Body of pancreas (tissue), 4 donors: ENCODE results near the gene KRTAP4-12. TPM values are rescaled to one million over a fixed set of nuclear protein-coding genes. Genes with fewer than 3 reads are reported as not detected.
"Not testable (repeated sequence)": the region's sequence is repeated elsewhere in the genome, so short reads cannot be mapped to it uniquely, and the experiment has no call there.

ENCODE experiments used
- ATAC-seq: fragments of 150-250 bp; one replicate; pipeline ENCODE4 v1.9.1; 2016
- DNase-seq, 4 donors: peaks; one replicate each; pipeline ENCODE4 v3.0.0-alpha.2; 2019
- H3K27ac ChIP-seq, 4 donors: fragments of 200-600 bp; sonication (generic); 1 replicate in 3 of 4; 2 replicates in 1 of 4; pipeline versions ENCODE4 v1.5.1 to v1.6.1; 2016 to 2019; ENCODE audit warnings: mild to moderate bottlenecking in 1 of 4, mixed read lengths in 1 of 4, moderate library complexity in 1 of 4
- H3K27me3 ChIP-seq, 2 donors: fragments of 200-600 bp; sonication (generic); one replicate each; pipeline ENCODE4 v1.6.0; 2016; ENCODE audit warnings: mild to moderate bottlenecking in 1 of 2
- H3K36me3 ChIP-seq, 2 donors: fragments of 200-600 bp; sonication (generic); replicated peaks in 1 of 2; 2 replicates each; pipeline ENCODE4 v1.5.1; 2016; ENCODE audit warnings: low read depth in 2 of 2; ENCODE audit not compliant: insufficient read depth in 1 of 2
- H3K4me1 ChIP-seq: fragments of 200-600 bp; sonication (generic); one replicate; pipeline ENCODE4 v1.6.0; 2016
- H3K4me3 ChIP-seq, 2 donors: fragments of 200-600 bp; sonication (generic); 1 replicate in 1 of 2; 2 replicates in 1 of 2; pipeline ENCODE4 v1.5.1; 2016 to 2019
- H3K9me3 ChIP-seq, 3 donors: fragments of 200-600 bp; sonication (generic); 1 replicate in 2 of 3; 2 replicates in 1 of 3; pipeline ENCODE4 v1.5.1; 2016
- POLR2A ChIP-seq, 3 donors: fragments of 450-650 bp; IDR thresholded peaks; one replicate each; pipeline ENCODE4 v1.6.1; 2016; ENCODE audit warnings: antibody characterized with exemption in 3 of 3, mild to moderate bottlenecking in 2 of 3
- WGBS, 2 donors: methylation state at CpG; one replicate each; pipeline ENCODE4 v1.1.5; 2017; 5-methylcytosine and 5-hydroxymethylcytosine counted together
- intact Hi-C: fragments of 100-400 bp; cut with DNase I; formaldehyde crosslinking; loops from one replicate; pipeline ENCODE4 v1.15.1; 2023
- total RNA-seq, 2 donors: library from RNA; depleted of rRNA; stranded (reverse); fragments of >200 nt; gene quantifications; one replicate each; pipeline ENCODE4 v1.1.0, GENCODE V29; 2016
- TF ChIP-seq, protein P1 (sequence below), 7 experiments: fragments of 450-650 bp in 4 of 7; fragments of 200-600 bp in 3 of 7; sonication (generic) in 3 of 7; IDR thresholded peaks; one replicate each; pipeline ENCODE4 v1.5.1; 2016 to 2019; ENCODE audit warnings: antibody characterized with exemption in 7 of 7

Gene KRTAP4-12
- total RNA-seq, 2 donors from 2014 or later: not detected

DNA sequence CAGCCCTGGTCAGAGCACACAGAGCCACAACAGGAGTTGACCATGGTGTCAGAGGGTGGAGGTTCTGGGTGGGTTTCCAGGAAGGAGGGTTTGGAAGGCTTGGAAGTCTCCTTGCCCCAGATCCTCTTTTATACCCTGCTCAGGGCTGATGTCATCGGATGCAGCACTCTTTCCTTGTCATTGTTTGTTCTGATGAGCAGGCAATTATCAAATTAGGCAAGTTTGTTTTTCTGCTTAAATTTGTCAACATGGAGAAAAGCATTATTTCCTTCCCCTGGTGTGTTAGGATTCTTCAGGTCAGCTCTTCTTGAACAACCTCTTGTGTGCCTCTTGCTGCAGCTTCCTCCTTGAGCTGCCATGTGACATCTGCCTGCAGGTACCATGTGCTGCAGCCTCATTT lies 36.7 kb upstream of the KRTAP4-12 start, which contains the start of gene KRTAP4-4:
Gene KRTAP4-4, minus strand, starts transcription at position 101 of the 400 bp plus-strand sequence. Its CDS starts 57 bp downstream, at position 44.
- no peak for ATAC-seq
- Histone ChIP-seq H3K9me3 (no peaks in the 10 kb centered on the region), H3K4me1 (no peaks in the 10 kb centered on the region), H3K27me3 (no peaks in the 10 kb centered on the region), H3K36me3 (no peaks in the 10 kb centered on the region), H3K27ac (no peak within 1 kb of the TSS), H3K4me3 (no peak within 1 kb of the TSS)
- TF ChIP-seq, protein P1, sequence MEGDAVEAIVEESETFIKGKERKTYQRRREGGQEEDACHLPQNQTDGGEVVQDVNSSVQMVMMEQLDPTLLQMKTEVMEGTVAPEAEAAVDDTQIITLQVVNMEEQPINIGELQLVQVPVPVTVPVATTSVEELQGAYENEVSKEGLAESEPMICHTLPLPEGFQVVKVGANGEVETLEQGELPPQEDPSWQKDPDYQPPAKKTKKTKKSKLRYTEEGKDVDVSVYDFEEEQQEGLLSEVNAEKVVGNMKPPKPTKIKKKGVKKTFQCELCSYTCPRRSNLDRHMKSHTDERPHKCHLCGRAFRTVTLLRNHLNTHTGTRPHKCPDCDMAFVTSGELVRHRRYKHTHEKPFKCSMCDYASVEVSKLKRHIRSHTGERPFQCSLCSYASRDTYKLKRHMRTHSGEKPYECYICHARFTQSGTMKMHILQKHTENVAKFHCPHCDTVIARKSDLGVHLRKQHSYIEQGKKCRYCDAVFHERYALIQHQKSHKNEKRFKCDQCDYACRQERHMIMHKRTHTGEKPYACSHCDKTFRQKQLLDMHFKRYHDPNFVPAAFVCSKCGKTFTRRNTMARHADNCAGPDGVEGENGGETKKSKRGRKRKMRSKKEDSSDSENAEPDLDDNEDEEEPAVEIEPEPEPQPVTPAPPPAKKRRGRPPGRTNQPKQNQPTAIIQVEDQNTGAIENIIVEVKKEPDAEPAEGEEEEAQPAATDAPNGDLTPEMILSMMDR (IDR thresholded peaks at IDR 0.05): no peak
- TF ChIP-seq POLR2A (IDR thresholded peaks at IDR 0.05): no peak
- intact Hi-C loops: no loop called here
- 61 to 82% methylated on average over 1 of the region's 1 CpG for WGBS, 2 donors
- DNase-seq: no peak

DNA sequence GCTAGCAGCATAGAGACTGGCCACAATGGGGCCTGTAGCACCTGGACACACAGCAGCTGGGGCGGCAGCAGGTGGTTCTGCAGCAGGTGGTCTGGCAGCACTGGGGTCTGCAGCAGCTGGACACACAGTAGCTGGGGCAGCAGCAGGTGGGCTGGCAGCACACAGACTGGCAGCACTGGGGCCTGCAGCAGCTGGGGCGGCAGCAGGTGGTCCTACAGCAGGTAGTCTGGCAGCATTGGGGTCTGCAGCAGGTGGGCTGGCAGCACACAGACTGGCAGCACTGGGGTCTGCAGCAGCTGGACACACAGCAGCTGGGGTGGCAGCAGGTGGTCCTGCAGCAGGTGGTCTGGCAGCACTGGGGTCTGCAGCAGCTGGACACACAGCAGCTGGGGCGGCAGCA lies 36.2 kb upstream of the KRTAP4-12 start:
- H3K4me3 ChIP-seq, H3K27ac ChIP-seq, ATAC-seq, H3K9me3 ChIP-seq, H3K27me3 ChIP-seq, intact Hi-C loops, H3K4me1 ChIP-seq, DNase-seq, H3K36me3 ChIP-seq: not testable (repeated sequence)
- WGBS, 2 donors: 78 to 80% methylated on average over 2 to 3 of the region's 3 CpGs

DNA sequence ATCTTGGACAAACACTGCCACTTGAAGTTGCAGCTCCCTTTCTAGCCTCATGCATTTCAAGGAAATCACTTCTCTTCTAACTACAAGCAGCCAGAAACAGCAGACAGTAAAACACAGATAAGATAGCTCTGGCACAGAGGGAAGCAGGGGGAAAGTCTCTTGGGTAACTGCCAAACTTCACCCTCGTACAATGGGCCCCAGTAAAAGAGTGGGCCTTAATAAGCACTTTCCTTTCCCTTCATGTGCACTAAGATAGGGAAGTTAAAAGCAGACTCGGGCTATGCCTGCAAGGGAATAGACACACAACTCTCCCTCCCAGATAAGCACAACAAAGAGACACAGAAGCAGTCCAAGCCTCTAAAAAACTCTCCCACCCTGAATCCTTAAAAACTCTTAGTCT lies 29.9 kb upstream of the KRTAP4-12 start:
- no peaks in the 10 kb centered on the region for H3K27me3 ChIP-seq
- ATAC-seq (no peak), DNase-seq (no peak)
- TF ChIP-seq POLR2A (IDR thresholded peaks at IDR 0.05): no peak
- TF ChIP-seq, protein P1 (IDR thresholded peaks at IDR 0.05): no peak
- H3K27ac ChIP-seq: no peak overlapping the region
- intact Hi-C loops: no loop called here
- no peaks in the 10 kb centered on the region for H3K36me3 ChIP-seq
- no peaks in the 10 kb centered on the region for H3K4me1 ChIP-seq
- 27 to 29% methylated on average over 2 of the region's 2 CpGs for WGBS, 2 donors
- H3K9me3 ChIP-seq: no peaks in the 10 kb centered on the region
- no peak overlapping the region for H3K4me3 ChIP-seq

DNA sequence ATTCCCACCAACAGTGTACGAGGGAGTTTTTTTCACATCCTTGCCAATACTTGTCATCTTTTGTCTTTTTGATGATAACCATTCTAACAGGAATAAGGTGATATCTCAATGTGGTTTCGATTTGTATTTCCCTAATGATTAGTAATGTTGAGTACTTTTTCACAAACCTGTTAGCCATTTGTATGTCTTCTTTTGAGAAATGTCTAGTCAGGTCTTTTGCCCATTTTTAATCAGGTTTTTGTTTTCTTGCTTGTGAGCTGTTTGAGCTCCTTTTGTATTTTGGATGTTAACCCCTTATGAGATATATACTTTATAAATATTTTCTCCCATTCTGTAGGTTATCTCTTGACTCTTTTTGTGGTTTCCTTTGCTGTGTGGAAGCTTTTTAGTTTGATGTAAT lies 27.5 kb upstream of the KRTAP4-12 start:
- TF ChIP-seq POLR2A (IDR thresholded peaks at IDR 0.05): no peak
- TF ChIP-seq, protein P1 (IDR thresholded peaks at IDR 0.05): no peak
- no peaks in the 10 kb centered on the region for H3K36me3 ChIP-seq
- H3K27ac ChIP-seq: no peak overlapping the region
- intact Hi-C loops: no loop called here
- no peak overlapping the region for H3K4me3 ChIP-seq
- no peaks in the 10 kb centered on the region for H3K9me3 ChIP-seq
- no peaks in the 10 kb centered on the region for H3K4me1 ChIP-seq
- ATAC-seq (no peak), DNase-seq (no peak)
- H3K27me3 ChIP-seq: no peaks in the 10 kb centered on the region
- WGBS, 2 donors: 41 to 47% methylated on average over 2 of the region's 2 CpGs

DNA sequence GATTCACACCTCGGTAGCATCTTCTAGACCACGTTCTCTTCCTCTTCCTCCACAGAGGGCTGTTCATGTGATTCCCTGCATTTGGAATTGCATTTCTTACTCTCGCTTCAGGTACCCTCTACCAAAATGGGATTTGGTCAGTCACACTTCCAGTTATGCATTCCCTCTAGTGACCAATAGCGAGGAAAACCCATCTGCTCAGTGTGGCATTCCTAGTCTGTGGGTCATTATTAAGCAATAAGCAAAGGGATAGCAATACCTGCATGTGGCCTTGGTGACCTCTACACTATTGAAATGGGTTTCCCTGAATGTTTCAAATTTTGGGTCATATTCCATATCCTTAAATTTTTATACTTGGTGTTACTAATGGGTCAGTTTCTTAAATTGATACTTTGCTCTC lies 26.0 kb upstream of the KRTAP4-12 start:
- intact Hi-C loops: no loop called here
- Histone ChIP-seq H3K36me3 (no peaks in the 10 kb centered on the region), H3K4me3 (no peak overlapping the region), H3K9me3 (no peaks in the 10 kb centered on the region), H3K4me1 (no peaks in the 10 kb centered on the region), H3K27me3 (no peaks in the 10 kb centered on the region), H3K27ac (no peak overlapping the region)
- DNase-seq (no peak), ATAC-seq (no peak)
- TF ChIP-seq POLR2A (IDR thresholded peaks at IDR 0.05): no peak
- TF ChIP-seq, protein P1 (IDR thresholded peaks at IDR 0.05): no peak
- 71 to 83% methylated on average over 4 of the region's 4 CpGs for WGBS, 2 donors
